IMR-90 (cell line): Measurements from ENCODE around the gene FAF1.

Experiments
- BHLHE40 ChIP-seq: fragments of 150-350 bp; IDR thresholded peaks from 2 replicates; pipeline ENCODE4 v1.6.1; 2016; ENCODE audit warnings: mild to moderate bottlenecking, low read depth, low read length
- CEBPB ChIP-seq: IDR thresholded peaks from 2 replicates; pipeline ENCODE4 v1.6.1; 2012; ENCODE audit warnings: low read depth, low read length, improper control_type of control experiment
- POLR2A ChIP-seq: IDR thresholded peaks from 2 replicates; pipeline ENCODE4 v1.6.1; 2012; ENCODE audit warnings: mild to moderate bottlenecking, low read depth, low read length
- RCOR1 ChIP-seq: IDR thresholded peaks from 2 replicates; pipeline ENCODE4 v1.6.1; 2012; ENCODE audit warnings: mild to moderate bottlenecking, low read length, improper control_type of control experiment; ENCODE audit not compliant: insufficient replicate concordance
- RFX5 ChIP-seq: IDR thresholded peaks from 2 replicates; pipeline ENCODE4 v1.8.0; 2012; ENCODE audit warnings: low read depth, mild to moderate bottlenecking, low read length, moderate library complexity
- SMC3 ChIP-seq: fragments of 150-350 bp; IDR thresholded peaks from 2 replicates; pipeline ENCODE4 v1.6.1; 2016; ENCODE audit warnings: low read depth, mild to moderate bottlenecking, antibody characterized with exemption, low read length, moderate library complexity
- USF2 ChIP-seq: fragments of 150-350 bp; IDR thresholded peaks from 2 replicates; pipeline ENCODE4 v1.6.1; 2017; ENCODE audit warnings: mild to moderate bottlenecking, antibody characterized with exemption, low read length, low read depth
- TF ChIP-seq, protein P1 (sequence below): conservative IDR thresholded peaks from 2 replicates; pipeline ENCODE4 v1.5.1; 2012; ENCODE audit warnings: mild to moderate bottlenecking, low read depth, low read length, improper control_type of control experiment

DNA sequence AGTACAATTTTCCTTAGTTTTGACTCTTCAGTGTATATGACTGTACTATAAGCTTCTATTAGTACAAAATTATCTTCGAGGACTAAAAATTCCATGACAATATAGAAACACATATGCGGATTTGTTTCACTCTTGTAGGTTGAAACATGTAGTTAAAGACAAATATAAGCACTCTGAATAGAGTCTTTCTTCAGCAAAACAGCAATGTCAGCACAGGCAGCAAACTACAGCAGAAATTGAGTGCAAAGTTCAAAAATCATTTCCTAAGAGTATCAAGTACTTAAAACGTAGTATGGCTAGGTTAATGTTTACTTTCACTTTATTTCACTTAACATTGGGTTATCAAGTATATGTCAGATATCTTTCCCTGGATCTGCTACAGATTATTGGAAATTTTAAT lies 106.7 kb downstream of the FAF1 start:
- TF ChIP-seq, protein P1, sequence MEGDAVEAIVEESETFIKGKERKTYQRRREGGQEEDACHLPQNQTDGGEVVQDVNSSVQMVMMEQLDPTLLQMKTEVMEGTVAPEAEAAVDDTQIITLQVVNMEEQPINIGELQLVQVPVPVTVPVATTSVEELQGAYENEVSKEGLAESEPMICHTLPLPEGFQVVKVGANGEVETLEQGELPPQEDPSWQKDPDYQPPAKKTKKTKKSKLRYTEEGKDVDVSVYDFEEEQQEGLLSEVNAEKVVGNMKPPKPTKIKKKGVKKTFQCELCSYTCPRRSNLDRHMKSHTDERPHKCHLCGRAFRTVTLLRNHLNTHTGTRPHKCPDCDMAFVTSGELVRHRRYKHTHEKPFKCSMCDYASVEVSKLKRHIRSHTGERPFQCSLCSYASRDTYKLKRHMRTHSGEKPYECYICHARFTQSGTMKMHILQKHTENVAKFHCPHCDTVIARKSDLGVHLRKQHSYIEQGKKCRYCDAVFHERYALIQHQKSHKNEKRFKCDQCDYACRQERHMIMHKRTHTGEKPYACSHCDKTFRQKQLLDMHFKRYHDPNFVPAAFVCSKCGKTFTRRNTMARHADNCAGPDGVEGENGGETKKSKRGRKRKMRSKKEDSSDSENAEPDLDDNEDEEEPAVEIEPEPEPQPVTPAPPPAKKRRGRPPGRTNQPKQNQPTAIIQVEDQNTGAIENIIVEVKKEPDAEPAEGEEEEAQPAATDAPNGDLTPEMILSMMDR: no peak
- TF ChIP-seq POLR2A (no peak), RFX5 (no peak), USF2 (no peak), SMC3 (no peak), RCOR1 (no peak), CEBPB (no peak), BHLHE40 (no peak)
